Activated CD8-positive, alpha-beta memory T cell treated with anti-CD3 and anti-CD28 coated beads for 4 hours (primary cell): ENCODE data around the gene TES.

Experiments
- DNase-seq, 2 donors: peaks; one replicate each; pipeline ENCODE4 v3.0.0-alpha.2; 2020; ENCODE audit warnings: low read depth in 2 of 2

The TES gene

DNA sequence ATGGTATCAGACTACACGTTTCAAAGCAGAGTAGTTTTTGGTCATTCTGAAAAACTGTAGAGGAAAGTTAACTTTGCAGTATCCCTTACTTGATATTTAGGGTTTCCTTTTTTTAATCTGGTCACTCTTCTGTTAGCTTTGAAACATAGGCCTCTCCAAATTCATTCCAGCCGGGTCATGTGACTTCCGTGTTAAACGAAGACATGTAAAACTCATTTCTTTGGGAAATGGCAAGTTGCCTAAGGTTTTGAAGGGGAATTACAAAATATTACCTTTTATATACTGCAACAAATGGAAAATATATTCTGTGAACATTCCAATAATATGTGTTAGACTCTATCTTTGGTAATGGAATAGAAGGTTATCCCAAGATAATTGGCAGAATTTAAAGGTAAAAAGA, 9.5 kb downstream of the TES start:
- DNase-seq, result no peak

DNA sequence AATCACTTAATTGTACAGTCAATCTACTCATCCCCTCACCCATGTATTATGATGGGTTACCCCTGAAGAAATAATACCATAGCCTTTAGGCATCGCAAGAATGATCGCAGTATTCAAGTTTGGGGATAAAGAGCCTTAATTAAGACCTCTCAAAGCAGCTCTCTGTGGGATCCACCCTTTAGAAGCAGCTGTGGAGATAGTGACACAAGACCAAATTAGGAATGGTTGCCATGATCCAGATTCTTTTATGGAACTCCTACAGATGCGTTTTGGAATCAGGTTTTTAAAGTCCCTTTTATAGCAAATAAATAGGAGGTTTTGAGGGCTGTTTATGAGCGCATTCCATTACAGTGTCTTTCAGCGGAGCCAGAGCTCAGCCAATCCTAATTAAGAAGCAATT, 12.2 kb downstream of the TES start:
- DNase-seq, result no peak

DNA sequence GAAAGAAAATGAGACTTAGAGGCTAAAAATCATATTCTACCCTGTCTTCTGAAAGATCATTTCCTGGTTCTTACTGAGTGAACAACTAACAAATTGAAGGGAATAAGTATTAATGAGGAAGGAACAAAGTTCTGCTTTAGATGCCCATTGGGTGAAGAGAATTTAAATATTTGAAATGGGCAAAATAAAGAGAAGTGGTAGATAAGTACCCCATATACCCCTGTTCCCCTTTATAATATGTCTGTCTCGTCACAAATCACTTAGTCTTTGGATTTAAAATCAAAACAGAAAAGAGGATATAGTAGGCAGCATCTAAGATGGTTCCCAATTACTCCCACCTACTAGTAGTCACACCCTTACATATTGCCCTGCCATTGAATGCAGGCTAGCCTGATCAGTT, 13.2 kb downstream of the TES start:
- no peak for DNase-seq

DNA sequence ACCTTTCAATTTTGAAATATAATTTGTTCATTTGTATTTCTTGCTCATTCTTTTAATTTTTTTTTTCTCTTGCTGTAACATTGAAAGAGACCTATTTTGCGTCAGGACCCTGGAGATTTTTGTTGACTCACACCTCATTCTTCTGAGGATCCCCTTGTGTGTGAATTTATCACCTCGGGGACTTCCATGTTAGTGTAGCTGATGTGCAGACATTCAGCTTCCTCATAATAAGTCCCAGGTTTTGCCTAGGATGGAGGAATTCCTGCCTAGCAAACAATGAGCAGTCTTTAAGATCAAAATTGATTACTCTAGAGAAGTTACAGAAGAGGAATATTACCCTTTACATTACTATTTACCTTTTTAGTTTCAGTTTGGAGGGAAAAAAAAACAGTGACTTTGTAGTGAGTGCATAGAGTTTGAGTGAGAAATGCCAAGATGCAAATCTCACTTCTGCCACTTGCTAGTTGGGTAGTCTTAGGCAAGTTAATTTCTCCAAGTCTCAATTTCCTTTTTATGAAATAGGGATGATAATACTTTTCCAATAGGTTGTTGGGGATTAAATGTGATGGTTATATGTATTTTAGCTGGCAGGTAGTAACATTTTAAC, 14.3 kb downstream of the TES start:
- no peak for DNase-seq

DNA sequence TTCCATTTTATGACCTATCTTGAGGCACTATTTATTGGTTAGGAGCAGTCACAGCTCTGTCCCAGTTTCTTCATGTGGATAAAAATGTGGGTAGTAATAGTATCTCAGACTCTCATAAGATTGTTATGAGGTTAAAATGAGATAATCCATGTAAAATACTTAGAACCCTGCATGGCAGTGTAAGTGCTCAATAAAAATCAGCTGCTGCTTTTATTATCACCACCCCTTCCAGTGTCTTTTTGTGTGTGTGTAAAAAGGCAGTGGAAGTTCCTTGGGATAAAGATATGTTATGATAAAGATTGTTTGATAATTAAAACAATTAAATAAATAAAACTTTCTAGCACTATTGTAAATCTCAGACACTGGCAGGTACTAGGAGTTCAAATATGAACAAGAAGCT, 15.5 kb downstream of the TES start:
- no peak for DNase-seq

DNA sequence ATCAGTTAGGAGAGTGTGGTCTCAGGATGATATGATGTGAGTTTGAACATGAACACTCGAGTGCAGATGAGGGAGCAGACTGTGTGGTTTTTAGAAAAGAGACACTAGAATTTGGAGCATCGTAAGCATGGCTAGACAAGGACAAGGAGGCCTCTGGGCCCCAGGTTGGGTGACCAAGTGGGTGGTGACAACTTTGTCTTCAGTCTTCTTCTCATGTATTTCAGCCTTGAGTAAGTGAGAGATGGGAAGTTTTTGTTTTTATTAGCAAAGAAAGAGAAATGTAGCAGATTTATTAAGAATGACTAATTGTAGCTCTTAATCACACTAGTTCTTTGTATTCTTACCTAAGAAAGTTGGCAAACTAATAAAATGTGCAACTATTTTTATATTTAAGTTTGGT, 16.3 kb downstream of the TES start:
- no peak for DNase-seq

DNA sequence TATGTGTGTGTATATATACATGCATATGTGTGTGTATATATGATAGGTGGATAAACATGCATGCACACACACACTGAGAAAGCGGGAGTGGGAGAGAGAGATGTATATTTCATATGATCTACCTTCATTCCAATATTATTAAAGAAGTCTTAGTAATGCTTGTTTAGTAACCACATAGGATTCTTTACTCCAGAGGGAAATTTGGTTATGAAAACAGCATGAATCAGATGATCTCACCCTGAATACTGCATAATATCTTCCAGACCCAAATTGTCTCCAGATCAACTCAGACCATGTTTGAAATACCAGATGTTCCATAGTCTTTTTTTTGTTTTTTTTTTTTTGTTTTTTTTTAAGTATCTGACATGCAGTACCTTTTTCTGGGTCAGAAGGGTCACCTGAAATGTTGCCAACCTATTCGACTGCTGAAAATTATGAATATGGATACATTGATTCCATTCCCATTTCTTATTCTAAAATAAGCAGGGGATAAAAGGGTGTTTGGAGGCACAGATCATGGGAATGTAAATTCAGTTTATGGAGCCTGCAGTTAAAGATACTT, 17.4 kb downstream of the TES start:
- no peak for DNase-seq

DNA sequence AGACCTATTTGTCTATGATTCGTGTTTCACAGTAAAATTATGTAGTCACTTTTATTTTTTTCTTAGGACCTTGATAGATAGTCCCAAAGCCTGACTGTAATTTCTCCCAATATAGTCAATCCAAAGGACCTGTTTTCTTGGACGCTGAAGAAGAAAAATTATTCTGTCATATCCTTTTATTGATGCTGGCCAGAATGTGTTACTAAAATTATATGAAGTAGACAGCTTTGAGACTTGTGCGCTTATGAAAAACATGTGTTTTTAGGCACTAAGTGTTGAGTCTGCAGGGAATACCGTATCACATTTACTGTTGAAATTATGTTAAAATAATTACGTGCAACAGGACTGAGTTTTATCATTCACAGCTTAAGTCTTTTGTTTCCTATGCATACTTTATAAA, 17.9 kb downstream of the TES start:
- DNase-seq, result no peak

DNA sequence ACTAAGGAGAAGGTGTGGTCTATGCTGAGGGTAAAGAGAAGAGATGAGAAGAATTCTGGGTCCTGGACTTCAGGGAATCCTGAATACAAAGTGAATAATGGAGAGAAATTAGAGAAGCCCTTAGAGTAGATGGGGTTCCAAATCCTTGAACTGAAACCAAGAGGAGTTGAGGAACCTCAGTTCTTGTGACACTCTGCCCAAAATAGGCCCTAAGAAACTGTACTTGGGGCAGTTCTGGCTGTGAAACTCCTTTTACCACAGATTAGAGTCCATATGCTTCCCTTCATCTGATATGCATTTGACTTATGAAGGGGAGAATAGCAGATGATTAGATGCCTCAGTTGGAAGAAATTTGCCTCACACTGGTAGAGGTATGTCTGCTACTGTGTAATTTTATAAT, 19.0 kb downstream of the TES start:
- no peak for DNase-seq

DNA sequence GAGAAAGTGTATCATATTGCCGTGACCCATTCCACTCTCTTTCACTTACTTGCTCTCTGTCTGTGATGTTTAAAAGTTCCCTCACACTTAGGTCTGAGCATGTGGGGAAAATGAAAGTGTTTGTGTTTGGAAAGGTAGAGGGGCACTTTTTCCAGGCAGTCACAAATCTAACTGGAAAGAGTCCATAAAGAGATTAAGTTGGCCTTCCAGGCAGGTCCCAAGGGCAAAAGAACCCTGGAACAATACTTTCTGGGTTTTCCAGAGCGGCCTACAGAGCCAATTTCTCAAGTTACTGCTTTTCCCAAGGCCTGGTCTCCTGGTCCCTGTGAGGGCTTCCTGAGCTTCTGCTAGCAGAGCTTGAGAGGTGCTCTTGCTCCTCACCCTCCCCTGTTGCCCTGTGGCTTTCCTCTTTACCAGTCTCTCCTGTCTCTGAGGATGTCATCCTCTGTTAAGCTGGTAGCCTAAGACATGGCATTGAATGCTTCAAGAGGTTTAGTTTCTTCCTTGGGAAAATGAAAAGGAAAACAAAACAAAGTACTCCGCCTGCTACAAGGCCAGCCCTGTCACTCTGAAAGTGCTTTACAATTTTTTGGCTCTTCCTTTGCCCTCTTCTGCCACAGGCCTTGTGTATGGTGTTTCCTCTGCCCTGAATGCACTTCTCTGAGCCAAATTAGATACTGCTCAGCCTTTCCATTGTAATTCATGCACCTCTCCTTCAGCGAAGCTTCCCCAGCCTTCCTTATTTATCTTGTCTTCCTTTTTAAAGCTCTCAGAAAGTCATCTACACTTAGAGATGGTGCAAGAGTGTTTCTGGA, 20.1 kb downstream of the TES start:
- DNase-seq, result no peak

DNA sequence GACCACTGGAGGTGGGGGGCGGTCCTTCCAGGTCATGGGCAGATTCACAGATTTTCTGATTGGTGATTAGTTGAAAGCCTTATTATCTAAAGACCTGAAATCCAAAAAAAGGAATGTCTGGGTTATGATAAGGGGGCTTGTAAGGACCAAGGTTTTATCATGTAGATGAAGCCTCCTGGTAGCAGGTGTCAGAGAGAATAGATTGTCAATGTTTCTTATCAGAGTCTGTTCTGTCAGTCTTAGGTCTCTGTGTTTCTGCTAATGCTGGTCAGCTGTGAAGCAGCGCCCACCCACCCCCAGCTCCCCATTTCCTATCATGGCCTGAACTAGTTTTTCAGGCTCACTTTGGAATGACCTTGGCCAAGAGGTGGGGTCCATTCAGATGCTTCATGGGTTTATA, 21.2 kb downstream of the TES start:
- DNase-seq, result no peak

DNA sequence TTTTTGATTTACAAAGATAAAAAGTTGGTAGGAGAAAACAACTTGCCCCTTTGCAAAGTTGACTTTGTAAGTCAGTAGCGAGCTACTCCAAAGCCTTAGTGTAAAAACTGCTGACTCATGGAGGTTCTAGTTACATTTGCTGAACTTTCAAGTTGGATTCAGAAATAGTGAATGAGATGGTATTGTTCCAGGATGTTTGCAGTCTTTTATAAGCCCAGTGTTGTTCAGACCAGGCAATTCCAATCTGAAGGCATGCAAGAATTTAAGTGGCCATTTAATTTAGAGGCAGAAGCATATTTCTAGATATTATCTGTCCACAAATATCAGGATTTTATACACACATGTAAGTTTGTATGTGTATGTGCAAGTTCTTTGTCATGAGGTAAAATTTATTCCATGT, 21.6 kb downstream of the TES start:
- no peak for DNase-seq

DNA sequence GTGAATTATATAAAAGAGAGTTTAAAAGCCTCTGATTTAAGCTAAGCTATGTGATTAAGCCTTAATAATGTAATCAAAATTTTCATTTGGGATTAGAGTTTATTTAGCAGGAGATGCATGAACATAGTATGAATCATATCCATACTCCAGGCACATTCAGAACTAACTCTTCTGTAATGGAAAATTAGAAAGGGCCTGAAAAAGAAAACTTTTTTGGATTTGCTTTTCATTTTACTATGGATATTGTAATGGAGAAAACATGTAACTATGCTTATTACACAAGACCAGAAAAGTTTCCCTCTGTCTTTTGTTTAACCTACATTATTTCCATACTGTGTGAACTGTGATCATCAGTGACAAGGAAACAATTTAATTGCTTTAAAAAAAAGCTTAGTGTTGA, 22.0 kb downstream of the TES start:
- DNase-seq, result no peak

DNA sequence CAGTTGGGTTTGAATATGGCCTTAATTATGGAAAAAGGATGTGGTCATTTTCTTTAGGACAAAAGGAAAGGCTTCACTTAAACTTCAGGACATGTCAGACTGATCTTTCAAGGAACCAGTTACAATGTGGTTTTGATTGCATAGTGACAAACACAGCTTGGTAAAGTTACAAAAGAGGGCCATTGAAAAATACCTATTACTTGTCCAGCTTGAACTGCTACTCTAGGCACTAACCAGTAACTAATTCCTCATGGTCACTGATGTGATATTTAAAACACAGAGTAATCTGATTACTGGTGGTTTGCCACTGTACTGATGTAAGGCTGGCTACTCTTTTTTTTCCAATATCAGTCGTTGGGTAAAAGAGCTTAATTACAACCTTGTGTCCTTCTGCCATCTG, 22.6 kb downstream of the TES start:
- no peak for DNase-seq

DNA sequence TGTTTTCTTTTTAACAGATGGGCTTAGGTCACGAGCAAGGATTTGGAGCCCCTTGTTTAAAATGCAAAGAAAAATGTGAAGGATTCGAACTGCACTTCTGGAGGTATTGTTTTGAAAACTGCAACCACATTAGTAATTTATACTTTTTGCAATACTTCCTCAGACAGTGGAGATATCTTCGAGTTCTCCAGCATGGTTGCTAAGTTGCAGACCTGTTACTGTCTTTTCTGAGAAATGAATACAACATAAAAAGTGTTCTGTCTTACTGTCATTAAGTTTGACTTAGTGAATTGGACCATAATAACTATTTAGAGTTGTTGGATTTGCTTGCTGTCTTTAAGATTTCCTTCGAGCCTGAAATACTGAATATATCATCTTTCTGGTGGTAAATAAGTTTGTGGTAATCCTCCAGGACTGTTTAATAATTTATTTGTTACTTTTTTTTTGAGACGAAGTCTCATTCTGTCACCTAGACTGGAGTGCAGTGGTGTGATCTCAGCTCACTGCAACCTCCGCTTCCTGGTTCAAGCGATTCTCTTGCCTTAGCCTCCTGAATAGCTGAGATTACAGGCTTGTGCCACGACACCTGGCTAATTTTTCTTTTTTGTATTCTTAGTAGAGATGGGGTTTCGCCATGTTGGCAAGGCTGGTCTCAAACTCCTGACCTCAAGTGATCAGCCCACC, 24.3 kb downstream of the TES start:
- no peak for DNase-seq

DNA sequence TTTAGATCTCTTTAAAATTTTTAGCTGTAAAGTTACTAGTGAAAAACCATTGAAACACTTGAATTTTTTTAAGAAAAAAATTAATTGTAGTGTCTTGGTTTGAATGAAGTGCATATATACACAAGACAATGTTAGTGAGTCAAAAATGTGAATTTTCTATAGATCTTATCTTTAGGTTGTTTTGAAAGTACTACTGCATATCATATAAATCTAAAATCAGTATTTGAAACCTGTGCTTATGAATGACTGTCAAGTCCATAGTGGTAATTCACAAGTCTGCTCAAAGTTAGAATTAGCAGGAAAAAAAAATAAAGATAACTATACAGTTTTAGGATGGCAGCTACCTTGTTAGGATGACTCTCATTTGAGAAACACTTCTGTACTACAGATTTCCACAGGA, 25.0 kb downstream of the TES start:
- DNase-seq, result no peak

DNA sequence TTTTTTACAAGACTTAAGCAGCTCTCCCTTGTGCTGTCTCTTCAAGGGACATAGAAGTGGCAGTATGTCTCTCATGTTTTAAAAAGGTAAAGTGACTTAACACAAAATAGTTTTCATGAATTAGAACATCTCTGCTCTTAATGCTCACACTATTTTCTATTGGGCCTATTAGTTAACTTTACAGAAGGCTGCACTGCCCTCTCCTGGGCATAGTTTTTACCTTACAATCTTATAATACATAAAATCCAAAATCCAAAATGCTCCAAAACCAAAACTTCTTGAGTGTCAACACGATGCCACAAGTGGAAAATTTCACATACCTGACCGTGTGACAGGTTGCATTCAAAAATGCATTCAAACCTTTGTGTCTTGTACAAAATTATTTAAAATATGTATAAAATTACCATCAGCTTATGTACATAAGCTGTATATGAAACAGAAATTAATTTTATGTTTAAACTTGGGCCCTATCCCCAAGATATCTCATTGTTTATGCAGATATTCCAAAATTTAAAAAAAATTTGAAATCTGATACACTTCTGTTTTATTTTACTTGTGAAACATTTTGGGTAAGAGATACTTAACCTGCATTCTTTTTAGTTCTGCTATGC, 25.8 kb downstream of the TES start:
- DNase-seq, result peak; percentile 22 to 34

DNA sequence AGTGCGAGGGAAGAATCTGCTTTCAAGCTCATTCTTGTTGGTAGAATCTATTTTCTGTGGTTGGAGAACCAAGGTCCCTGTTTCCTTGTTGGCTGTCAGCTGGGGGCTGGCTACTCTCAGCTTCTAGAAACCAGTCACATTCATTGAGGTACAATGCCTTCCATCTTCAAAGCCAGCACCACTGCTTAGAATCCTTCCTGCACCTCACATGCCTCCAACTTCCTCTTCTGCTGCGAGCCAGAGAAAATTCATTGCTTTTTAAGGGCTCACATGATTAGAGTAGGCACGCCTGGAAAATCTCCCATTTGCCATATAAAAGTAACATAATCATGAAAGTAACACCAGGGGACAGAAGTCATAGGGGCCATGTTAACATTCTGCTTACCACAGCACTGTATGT, 28.7 kb downstream of the TES start:
- DNase-seq, result no peak

DNA sequence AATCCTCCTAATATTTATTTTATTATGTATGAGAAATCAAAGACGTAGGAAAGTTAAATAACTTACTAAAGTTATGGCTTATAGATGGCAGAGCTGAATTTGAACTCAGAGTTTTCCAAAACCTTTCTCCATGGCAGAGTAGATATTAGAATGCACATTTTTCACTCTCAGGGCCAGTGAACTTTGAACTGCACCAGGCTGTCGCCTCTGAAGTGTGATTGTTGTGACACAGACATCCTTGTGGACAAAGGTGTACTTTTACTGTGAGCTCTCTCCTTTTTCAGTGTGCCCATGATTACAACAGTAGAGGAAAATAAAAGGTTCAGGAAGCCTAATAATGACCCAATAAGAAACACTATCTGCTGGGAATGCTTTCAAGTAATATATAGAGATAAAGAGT, 29.1 kb downstream of the TES start:
- DNase-seq, result no peak

DNA sequence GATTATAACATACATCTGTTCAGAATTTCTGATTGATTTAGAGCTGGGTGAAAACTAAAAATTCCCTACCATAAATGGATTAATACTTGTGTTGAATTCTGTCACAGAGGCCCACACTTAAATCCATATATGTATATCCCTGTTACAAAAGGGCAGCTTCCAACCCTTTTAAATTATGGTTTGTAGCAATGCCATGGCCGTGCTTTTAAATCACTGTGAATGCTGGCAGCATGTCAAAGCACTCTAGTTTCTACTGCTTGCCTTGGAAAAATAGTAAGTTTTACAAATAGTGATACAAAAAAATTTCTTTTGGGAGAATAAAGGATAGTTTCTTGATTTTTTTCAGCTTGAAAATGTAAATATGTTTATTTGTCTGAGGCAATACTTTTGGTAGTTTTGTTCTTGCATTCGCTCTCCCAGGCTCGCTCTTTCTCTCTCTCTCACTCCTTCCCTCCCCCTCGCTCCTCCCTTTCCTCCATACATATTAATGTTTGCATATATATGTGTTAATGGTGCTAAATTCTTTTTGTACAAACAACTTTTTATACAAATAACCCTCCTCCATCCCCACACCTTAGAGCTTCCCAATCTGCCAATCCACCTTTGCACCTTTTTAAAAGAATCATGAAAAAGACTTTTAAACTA, 29.8 kb downstream of the TES start:
- DNase-seq, result no peak

DNA sequence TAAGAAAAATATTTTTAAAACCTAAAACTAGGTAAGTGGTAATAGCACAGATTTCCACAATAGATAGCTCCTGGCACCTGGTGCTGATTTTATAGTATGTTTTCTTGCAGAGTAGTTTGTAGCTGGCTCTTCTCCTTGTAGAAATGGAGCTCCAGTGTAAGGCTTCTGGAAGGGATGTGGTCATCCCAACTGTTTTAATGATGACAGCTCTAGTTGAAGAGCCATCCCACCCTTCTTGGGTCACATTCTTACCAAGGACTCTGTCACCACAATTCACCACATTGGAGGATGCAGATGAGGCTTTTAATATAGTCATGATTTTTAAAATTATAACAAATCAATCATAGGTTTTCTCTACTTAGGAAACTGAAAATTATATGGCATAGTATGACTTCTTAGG, 31.0 kb downstream of the TES start:
- no peak for DNase-seq

DNA sequence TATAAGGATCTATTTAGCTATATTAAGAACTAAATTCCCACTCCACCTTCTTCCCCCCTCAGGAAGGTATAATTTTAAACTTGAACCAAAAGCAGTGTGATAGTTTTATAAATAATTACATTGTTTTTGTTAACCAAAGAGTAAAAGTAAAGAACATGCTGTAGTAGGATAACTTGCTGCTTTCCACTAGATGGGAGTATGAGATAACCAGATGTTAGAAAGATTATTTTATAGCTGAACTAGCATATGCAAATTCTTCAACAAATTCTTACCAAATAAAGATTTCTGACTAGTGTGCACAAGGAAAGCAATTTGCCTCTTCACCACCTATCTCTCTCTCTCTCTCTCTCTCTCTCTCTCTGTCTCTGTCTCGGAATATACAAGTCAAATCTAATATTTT, 31.8 kb downstream of the TES start:
- no peak for DNase-seq
